HCEC 1CT (cell line): ENCODE measurements around the gene BDH2.

ENCODE experiments used
- DNase-seq: peaks from one replicate; pipeline ENCODE4 v3.0.0-alpha.2; 2017

Gene BDH2

GRCh38 chr4:103099691-103100392 is at the start of gene BDH2:
Gene BDH2 (minus strand): TSS chr4:103099834. CDS start chr4:103096254, 3,580 bp downstream.
- peak; percentile 85 for DNase-seq

DNA sequence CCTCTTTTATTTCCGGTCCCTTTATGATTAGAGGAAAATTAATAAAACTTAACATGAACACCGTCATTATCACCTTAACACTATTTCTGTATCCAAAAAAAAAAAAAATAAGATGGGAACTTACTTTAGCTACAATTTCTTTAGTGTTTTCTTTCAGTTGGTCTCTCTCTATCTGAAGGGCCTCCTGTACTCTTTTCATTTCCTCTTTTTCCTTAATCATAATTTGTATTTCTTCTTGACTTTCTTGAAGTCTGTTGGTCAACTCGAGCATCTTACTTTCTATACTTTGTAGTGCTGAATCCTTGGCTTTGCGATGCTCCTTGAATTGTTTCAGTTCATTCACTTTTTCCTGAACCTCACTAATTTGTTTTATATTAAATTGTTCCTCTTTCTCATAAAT is 45.3 kb upstream of the BDH2 start:
- no peak for DNase-seq

DNA sequence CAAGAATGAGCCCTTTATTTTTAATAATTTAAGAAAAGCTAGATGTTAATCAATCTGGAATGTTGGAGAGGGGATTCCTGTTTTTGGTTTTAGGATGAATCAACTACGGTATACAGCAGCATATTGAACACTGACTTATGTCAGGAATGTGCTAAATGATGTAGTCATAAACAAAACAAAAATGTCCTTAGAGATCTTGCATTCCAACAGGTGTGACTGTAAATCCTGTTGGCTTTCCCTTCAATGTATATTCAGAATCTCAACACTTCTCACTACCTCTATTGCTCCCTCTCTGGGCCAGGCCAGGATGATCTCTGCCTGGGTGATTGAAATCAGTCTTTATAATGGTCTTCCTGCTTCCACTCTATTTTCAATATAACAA is 37.8 kb upstream of the BDH2 start:
- peak; percentile 48 for DNase-seq

DNA sequence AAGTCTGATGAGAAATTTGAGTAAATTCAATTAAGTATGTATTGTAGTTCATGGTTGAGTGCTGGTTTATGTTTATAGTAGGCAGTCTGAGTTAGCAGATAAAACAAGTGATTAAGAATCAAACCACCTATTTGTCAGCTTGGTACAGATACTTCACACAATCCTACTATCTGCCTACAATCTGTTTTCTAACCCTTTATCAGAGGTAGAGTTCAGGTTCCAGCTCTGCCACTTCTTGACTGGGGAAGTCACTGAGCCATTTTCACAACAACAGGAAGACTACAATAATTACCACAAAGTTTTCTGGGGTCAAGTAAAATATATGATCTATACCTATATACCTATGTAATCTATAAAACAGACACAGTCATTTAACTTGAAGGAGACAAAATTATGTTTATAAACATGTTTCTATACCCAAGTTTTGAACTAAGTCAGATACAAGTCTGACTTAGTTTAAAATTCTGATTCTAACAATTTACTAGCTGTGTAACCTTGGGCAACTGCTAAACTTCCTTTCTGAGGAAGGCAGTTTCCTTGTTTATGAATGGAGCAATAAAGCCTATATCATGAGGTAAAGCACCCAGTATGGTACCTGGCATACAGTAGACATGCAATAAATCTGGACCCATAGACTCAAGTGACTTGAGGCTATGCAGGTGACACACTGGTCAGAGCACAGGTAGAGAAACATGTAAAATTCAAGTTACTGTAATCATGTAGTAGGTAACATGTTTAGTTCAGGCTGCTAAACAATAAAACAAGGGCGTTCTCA is 37.2 kb upstream of the BDH2 start:
- DNase-seq = no peak

DNA sequence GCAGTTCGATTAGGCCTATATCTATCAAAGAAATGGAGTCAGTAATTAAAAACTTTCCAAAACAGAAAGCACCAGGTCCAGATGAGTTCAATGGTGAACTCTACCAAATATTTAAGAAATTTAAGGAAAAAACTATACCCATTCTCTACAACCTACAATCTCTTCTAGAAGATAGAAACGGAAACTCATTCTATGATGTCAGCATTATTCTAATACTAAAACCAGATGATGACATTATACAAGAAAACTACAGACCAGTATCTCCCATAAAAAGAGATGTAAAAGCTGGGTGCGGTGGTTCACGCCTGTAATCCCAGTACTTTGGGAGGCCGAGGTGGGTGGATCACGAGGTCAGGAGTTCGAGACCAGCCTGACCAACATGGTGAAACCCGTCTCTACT is 29.5 kb upstream of the BDH2 start:
- DNase-seq = no peak

GRCh38 chr4:103126126-103126525 is 26.5 kb upstream of the BDH2 start:
- DNase-seq = no peak

DNA sequence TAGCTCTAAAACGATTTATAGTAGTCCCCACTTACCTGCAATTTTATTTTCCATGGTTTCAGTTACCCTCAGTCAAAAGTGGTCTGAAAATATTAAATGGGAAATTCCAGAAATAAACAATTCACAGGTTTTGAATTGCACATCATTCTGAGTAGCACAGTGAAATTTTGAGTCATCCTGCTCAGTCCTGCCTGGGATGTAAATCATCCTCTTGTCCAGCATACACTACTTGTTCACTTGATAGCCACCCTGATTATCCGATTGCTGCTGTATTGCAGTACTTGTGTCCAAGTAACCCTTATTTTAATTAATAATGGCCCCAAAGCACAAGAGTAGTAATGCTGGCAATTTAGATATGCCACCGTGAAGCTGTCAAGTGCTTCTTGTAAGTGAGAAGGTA is 23.5 kb upstream of the BDH2 start:
- DNase-seq = no peak

GRCh38 chr4:103118166-103118565 is 18.5 kb upstream of the BDH2 start:
- DNase-seq = peak; percentile 23

DNA sequence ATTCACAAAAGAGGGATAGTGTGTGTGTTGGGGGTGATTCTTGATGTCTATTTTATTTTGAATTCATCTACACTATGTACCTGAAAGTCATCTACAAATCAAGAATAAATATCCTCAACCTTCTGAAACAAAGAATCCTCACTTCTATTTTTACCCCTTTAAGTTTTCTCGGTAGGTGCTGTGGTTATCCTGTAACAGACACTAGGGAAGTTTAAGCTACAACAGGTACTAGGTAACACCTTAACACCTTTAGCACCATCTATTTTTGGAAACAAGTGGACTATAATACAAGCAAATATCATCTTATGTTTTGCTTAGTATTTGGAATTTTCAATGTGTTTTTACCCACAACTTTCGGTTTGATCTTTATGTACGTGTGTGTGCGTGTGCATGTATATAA is 12.0 kb upstream of the BDH2 start:
- no peak for DNase-seq

- no peak for DNase-seq
Measured at GRCh38 chr4:103108542-103108941, 8.9 kb upstream of the BDH2 start.

GRCh38 chr4:103105558-103106356 is 6.1 kb upstream of the BDH2 start:
- DNase-seq = peak; percentile 20

DNA sequence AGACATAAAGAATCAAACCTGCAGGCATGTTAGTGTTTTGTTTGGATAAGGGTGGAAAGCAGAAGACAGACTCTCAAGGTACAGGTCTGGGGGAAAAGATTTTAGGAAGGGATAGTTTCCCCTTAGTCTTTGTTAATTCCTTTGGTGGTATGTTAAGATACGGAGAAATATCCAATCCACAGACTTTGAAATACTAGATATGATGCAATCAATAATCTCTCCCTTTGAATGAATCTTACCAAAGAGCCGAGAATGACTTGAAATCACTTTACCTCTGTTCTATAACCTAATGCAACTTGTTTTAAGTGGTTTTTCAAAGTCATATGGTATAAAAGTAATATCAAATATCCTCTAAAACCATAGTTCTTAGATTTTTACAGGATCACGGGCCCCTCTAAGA is 5.3 kb upstream of the BDH2 start:
- no peak for DNase-seq

GRCh38 chr4:103100691-103101090 is 1.1 kb upstream of the BDH2 start:
- no peak for DNase-seq

DNA sequence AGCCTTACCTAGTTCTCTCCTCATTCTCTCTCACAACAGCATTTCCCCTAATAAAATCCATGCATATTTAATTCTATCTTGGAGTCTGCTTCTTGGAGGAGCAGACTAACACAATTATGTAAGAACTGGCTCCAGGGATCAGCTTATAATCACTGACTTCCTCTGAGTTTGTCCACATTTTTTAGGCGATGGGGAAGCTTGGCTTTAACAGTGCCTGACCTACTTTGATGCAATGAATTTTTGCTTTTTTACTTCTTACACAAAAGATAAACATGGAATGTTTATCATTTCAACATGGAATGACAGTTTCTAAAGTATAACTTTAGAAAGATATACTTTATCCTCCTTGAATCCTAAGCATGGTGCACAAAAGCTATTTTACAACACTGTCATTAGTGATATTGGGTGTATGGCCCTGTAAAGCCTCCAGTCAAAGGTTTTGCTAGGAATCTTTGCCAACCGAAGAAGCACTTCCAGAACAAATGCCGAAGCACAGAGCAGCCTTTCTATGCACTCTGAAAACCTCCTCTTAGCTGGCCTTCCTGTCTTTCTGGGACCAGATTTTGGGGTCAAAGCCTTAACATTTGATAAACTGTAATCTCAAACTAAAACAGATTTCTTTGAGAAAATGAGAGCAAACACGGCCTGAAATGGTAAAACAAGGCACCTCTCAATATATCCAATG is 736 bp downstream of the BDH2 start:
- no peak for DNase-seq

DNA sequence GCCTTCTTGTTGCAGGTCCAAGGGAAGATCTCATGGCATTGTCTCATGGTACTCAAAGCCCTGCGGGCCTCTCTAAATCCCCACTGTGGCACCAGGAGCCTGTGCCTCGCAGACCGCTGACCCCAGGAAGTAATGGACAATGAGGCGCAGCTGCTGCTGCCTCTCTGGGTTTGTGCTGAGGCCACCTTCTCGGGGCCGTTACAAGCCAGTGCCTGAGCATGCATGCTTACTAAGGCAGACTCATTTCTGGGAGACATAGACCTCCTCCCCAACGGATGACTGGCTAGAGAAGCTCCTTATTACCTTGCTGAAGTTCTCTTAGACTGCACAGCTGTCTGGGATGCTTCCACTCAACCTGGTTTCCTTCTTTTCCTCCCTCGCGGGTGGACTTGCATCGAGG is 1.3 kb downstream of the BDH2 start:
- DNase-seq = no peak

GRCh38 chr4:103097112-103097511 is 2.5 kb downstream of the BDH2 start:
- no peak for DNase-seq

- no peak for DNase-seq
Measured at GRCh38 chr4:103095080-103095479, 4.6 kb downstream of the BDH2 start.

- no peak for DNase-seq
Measured at GRCh38 chr4:103092245-103092644, 7.4 kb downstream of the BDH2 start.

DNA sequence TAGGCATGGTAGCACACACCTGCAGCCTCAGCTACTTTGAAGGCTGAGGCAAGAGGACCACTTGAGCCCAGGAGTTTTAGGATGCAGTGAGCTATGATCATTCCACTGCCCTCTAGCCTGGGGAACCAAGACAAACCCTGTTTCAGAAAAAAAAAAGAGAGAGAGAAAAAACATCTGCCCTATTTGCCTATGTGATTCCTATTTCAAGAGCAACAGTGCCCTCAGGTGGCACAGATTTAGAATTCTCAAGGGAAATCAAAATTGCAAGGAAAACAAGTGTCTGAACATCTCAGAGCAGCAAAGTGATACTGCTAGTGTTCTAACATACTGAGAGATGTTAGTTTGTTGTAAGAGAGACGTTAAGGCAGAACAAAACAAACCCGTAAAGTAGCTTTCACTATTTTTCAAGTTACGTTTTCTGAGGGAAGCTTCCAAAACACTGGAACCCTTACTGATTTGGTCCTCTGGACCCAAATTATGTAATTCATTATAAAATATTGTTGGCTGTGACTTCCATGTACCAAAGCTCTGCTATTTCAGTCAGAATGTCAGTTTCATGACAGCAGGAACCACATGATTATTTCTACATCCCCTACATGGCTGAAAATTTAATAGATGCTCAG is 7.9 kb downstream of the BDH2 start:
- DNase-seq = peak; percentile 54

- no peak for DNase-seq
Measured at GRCh38 chr4:103089481-103089880, 10.2 kb downstream of the BDH2 start.

- DNase-seq = no peak
Measured at GRCh38 chr4:103086551-103086950, 13.1 kb downstream of the BDH2 start.

DNA sequence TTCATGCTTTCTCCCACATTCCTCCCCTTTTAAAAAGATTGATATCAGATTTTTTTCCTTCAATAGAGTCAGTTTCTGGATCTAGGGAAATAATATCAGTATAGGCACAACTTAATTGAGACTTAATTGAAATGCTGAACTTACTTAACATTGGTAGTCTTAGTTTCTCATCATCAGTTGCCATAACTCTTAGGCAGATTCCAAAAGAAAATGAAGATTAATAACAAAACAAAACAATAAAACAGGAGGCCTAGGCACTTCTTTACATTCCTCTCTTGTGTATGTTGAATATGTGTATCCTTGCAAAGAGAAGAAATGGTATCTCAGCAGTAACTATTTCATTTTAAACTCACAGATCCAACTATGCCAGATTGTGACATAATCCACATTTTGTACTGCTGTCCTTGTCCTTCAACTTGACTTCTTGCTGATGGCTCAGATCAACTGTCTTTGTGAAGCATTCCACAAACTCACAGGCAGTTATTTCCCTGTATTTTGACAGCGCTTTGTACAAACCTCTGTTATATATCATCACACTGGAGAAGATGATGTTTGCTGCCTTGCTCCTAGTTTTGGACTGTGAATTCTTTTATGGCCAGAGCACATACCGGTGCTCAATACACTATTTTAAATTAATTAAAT is 14.0 kb downstream of the BDH2 start:
- DNase-seq = no peak
